Muscle layer of duodenum (tissue), 2 donors: ENCODE data around the gene PCDH9.

Experiments
- H3K27ac ChIP-seq: one replicate; pipeline ENCODE4 v1.7.0; 2013; ENCODE audit warnings: mild to moderate bottlenecking, low read length
- H3K27me3 ChIP-seq: one replicate; pipeline ENCODE4 v1.7.0; 2013; ENCODE audit warnings: low read depth, mild to moderate bottlenecking, control low read depth, low read length
- H3K36me3 ChIP-seq, 2 donors: one replicate each; pipeline ENCODE4 v1.7.0; 2013; ENCODE audit warnings: low read length in 2 of 2, control low read depth in 1 of 2, mild to moderate bottlenecking in 1 of 2; ENCODE audit not compliant: insufficient read depth in 2 of 2, control insufficient read depth in 1 of 2
- H3K4me1 ChIP-seq, 2 donors: one replicate each; pipeline ENCODE4 v1.7.0; 2013; ENCODE audit warnings: low read length in 2 of 2, mild to moderate bottlenecking in 2 of 2, control low read depth in 1 of 2, moderate library complexity in 1 of 2; ENCODE audit not compliant: insufficient read depth in 2 of 2, control insufficient read depth in 1 of 2
- H3K4me3 ChIP-seq, 2 donors: one replicate each; pipeline ENCODE4 v1.7.0; 2013; ENCODE audit warnings: low read length in 2 of 2, low read depth in 1 of 2, mild to moderate bottlenecking in 1 of 2
- H3K9me3 ChIP-seq, 2 donors: one replicate each; pipeline ENCODE4 v1.7.0; 2013; ENCODE audit warnings: low read length in 2 of 2, control low read depth in 1 of 2, mild to moderate bottlenecking in 1 of 2; ENCODE audit not compliant: control insufficient read depth in 1 of 2
- donor health status: healthy.

Gene PCDH9

GRCh38 chr13:67138970-67139369 lies 91.2 kb downstream of the PCDH9 start:
- peaks cover 0 to 3% of the 10 kb centered on the region in 2 donors for H3K4me1 ChIP-seq
- H3K27me3 ChIP-seq = no peaks in the 10 kb centered on the region
- H3K36me3 ChIP-seq = no peaks in the 10 kb centered on the region
- no peaks in the 10 kb centered on the region for H3K9me3 ChIP-seq
- no peak overlapping the region for H3K27ac ChIP-seq
- no peak overlapping the region for H3K4me3 ChIP-seq

- Histone ChIP-seq H3K9me3 (no peaks in the 10 kb centered on the region), H3K27me3 (no peaks in the 10 kb centered on the region), H3K4me3 (no peak overlapping the region), H3K4me1 (peaks cover 0 to 3% of the 10 kb centered on the region in 2 donors), H3K36me3 (no peaks in the 10 kb centered on the region), H3K27ac (no peak overlapping the region)
Observed at GRCh38 chr13:67137044-67137735, 92.9 kb downstream of the PCDH9 start.

DNA sequence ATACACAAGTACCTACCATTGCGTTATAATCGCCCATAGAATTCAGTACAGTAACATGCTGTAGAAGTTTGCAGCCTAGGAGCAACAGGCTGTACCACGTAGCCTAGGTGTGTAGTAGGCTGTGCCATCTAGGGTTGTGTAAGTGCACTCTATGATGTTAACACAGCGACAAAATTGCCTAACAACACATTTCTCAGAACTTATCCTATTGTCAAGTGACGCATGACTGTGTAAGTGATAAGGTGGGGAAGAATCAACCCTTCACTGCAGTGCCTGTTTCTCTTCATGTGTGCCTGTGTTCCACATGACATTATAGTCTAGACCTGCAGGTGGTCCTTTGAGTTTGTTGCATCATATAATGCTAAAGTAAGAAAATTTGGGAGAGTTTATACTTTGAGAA lies 94.0 kb downstream of the PCDH9 start:
- no peak overlapping the region for H3K4me3 ChIP-seq
- no peak overlapping the region for H3K27ac ChIP-seq
- peaks cover 0 to 3% of the 10 kb centered on the region in 2 donors for H3K4me1 ChIP-seq
- H3K36me3 ChIP-seq = no peaks in the 10 kb centered on the region
- no peaks in the 10 kb centered on the region for H3K27me3 ChIP-seq
- no peaks in the 10 kb centered on the region for H3K9me3 ChIP-seq

DNA sequence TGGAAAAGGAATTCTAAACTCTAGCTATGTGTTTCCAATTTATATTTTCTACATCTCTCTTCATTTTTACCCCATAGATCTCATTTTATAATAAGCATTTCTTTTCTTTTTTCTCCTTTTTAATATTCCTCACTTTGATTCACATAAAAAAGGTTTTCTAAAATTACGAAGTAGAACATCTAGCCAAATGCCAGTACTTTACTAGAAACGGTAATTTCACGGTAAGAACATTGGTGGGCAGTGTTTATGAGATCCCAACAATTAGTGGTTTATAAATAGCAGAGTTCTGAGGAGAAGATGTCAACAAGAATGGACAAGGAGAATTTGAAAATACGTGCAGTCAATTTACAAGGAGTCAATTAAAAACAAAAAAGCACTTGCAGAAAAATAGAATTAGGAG lies 94.8 kb downstream of the PCDH9 start:
- Histone ChIP-seq H3K9me3 (no peaks in the 10 kb centered on the region), H3K4me1 (peaks cover 0 to 3% of the 10 kb centered on the region in 2 donors), H3K27ac (no peak overlapping the region), H3K4me3 (no peak overlapping the region), H3K27me3 (no peaks in the 10 kb centered on the region), H3K36me3 (no peaks in the 10 kb centered on the region)

GRCh38 chr13:67134417-67135129 lies 95.6 kb downstream of the PCDH9 start:
- Histone ChIP-seq H3K9me3 (no peaks in the 10 kb centered on the region), H3K27ac (no peak overlapping the region), H3K4me1 (peaks cover 0 to 3% of the 10 kb centered on the region in 2 donors), H3K36me3 (no peaks in the 10 kb centered on the region), H3K27me3 (no peaks in the 10 kb centered on the region), H3K4me3 (peak overlapping the region; percentile 30 to 51)

GRCh38 chr13:67133476-67133875 lies 96.7 kb downstream of the PCDH9 start:
- no peak overlapping the region for H3K4me3 ChIP-seq
- no peaks in the 10 kb centered on the region for H3K36me3 ChIP-seq
- no peaks in the 10 kb centered on the region for H3K27me3 ChIP-seq
- H3K9me3 ChIP-seq = no peaks in the 10 kb centered on the region
- peaks cover 0 to 3% of the 10 kb centered on the region in 2 donors for H3K4me1 ChIP-seq
- no peak overlapping the region for H3K27ac ChIP-seq

GRCh38 chr13:67131393-67131792 lies 98.7 kb downstream of the PCDH9 start:
- peaks cover 0 to 3% of the 10 kb centered on the region in 2 donors for H3K4me1 ChIP-seq
- H3K27me3 ChIP-seq = no peaks in the 10 kb centered on the region
- no peaks in the 10 kb centered on the region for H3K36me3 ChIP-seq
- H3K27ac ChIP-seq = no peak overlapping the region
- no peak overlapping the region for H3K4me3 ChIP-seq
- no peaks in the 10 kb centered on the region for H3K9me3 ChIP-seq

GRCh38 chr13:67130444-67130843 lies 99.7 kb downstream of the PCDH9 start:
- Histone ChIP-seq H3K9me3 (no peaks in the 10 kb centered on the region), H3K4me3 (no peak overlapping the region), H3K27ac (no peak overlapping the region), H3K27me3 (no peaks in the 10 kb centered on the region), H3K36me3 (no peaks in the 10 kb centered on the region), H3K4me1 (peaks cover 0 to 3% of the 10 kb centered on the region in 2 donors)

DNA sequence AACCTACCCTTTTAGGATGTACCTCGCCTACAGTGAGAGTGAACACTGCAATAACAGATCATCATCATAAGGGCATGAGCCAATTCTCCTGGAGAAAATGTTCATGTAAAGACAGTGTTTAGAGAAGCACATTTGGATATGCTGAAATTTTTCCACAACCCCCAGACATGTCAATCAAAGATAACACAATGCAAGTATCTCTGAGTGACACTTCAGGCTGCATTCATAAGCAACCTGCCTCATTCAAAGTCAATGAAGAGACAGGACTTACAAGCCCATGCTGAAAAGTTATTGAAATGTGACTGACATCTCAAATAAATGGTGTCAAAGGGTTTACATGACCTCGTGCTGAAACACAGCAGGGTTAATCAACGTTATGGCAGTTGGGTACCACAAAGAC lies 102.0 kb downstream of the PCDH9 start:
- no peaks in the 10 kb centered on the region for H3K9me3 ChIP-seq
- H3K27me3 ChIP-seq = no peaks in the 10 kb centered on the region
- no peak overlapping the region for H3K27ac ChIP-seq
- no peaks in the 10 kb centered on the region for H3K36me3 ChIP-seq
- no peak overlapping the region for H3K4me3 ChIP-seq
- no peaks in the 10 kb centered on the region for H3K4me1 ChIP-seq

- Histone ChIP-seq H3K27me3 (no peaks in the 10 kb centered on the region), H3K27ac (no peak overlapping the region), H3K4me3 (no peak overlapping the region), H3K4me1 (no peaks in the 10 kb centered on the region), H3K36me3 (no peaks in the 10 kb centered on the region), H3K9me3 (no peaks in the 10 kb centered on the region)
Observed at GRCh38 chr13:67125681-67126080, 104.5 kb downstream of the PCDH9 start.

- no peaks in the 10 kb centered on the region for H3K36me3 ChIP-seq
- no peaks in the 10 kb centered on the region for H3K9me3 ChIP-seq
- no peak overlapping the region for H3K4me3 ChIP-seq
- no peak overlapping the region for H3K27ac ChIP-seq
- H3K4me1 ChIP-seq = no peaks in the 10 kb centered on the region
- no peaks in the 10 kb centered on the region for H3K27me3 ChIP-seq
Observed at GRCh38 chr13:67123165-67123564, 107.0 kb downstream of the PCDH9 start.
